Neural cell (in vitro differentiated cells): ENCODE data around the gene OR2V1.

ENCODE experiments used
- EP300 ChIP-seq: fragments of 450-650 bp; conservative IDR thresholded peaks from 2 replicates; pipeline ENCODE4 v1.6.1; 2014; ENCODE audit warnings: antibody characterized with exemption, mild to moderate bottlenecking, moderate library complexity; ENCODE audit not compliant: poor library complexity, severe bottlenecking
- EZH2 ChIP-seq: fragments of 200-600, 300-800 bp; shearing (Covaris generic), sonication (generic); IDR thresholded peaks from 2 replicates; pipeline ENCODE4 v1.6.1; 2014; ENCODE audit warnings: antibody characterized with exemption, low read length, borderline replicate concordance, mild to moderate bottlenecking; ENCODE audit not compliant: insufficient read depth, poor library complexity, severe bottlenecking
- MXI1 ChIP-seq: fragments of 450-650 bp; conservative IDR thresholded peaks from 2 replicates; pipeline ENCODE4 v1.6.1; 2014; ENCODE audit warnings: antibody characterized with exemption, mild to moderate bottlenecking; ENCODE audit not compliant: poor library complexity, severe bottlenecking
- POLR2AphosphoS5 ChIP-seq: IDR thresholded peaks from 2 replicates; pipeline ENCODE4 v1.6.1; 2012
- RAD21 ChIP-seq: fragments of 450-650 bp; conservative IDR thresholded peaks from 2 replicates; pipeline ENCODE4 v1.6.1; 2014; ENCODE audit warnings: antibody characterized with exemption, mild to moderate bottlenecking, moderate library complexity
- TAF1 ChIP-seq: IDR thresholded peaks from 2 replicates; pipeline ENCODE4 v1.6.1; 2012; ENCODE audit warnings: low read depth
- TF ChIP-seq, protein P1 (sequence below): fragments of 450-650 bp; IDR thresholded peaks from 2 replicates; pipeline ENCODE4 v1.5.1; 2014; ENCODE audit warnings: antibody characterized with exemption, mild to moderate bottlenecking, moderate library complexity; ENCODE audit not compliant: poor library complexity, severe bottlenecking

DNA sequence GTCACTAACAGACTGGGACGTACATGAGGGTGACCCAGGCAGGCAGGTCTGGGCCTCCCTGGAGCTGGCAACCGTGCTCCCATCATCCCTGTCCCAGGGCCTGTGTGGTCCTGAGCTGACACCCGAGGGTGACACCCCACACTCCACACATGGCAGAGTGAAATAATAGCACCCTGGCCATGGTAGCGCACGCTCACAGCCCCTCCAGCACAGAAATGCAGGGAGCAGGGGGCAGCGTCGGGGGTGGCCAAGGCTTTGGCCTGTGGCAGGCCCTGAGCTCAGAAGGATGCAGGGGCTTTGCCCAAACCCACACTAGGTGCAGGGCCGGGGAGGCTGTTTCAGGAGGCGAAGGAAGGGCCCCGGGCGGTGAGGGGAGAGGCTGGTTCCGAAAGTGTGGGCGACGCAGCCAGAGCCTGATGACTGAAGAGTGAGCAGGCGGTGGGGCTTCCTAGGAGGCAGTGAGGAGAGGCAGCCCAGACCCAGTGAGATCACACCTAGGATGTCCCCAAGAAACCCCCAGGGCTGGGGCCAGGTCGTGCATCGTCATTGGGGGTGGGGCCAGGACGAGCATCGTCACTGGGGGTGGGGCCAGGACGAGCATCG, 29.3 kb upstream of the OR2V1 start:
- TF ChIP-seq, protein P1, sequence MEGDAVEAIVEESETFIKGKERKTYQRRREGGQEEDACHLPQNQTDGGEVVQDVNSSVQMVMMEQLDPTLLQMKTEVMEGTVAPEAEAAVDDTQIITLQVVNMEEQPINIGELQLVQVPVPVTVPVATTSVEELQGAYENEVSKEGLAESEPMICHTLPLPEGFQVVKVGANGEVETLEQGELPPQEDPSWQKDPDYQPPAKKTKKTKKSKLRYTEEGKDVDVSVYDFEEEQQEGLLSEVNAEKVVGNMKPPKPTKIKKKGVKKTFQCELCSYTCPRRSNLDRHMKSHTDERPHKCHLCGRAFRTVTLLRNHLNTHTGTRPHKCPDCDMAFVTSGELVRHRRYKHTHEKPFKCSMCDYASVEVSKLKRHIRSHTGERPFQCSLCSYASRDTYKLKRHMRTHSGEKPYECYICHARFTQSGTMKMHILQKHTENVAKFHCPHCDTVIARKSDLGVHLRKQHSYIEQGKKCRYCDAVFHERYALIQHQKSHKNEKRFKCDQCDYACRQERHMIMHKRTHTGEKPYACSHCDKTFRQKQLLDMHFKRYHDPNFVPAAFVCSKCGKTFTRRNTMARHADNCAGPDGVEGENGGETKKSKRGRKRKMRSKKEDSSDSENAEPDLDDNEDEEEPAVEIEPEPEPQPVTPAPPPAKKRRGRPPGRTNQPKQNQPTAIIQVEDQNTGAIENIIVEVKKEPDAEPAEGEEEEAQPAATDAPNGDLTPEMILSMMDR: no peak
- no peak for TF ChIP-seq EZH2
- TF ChIP-seq POLR2AphosphoS5: no peak
- TF ChIP-seq TAF1: no peak
- TF ChIP-seq EP300: no peak
- no peak for TF ChIP-seq RAD21
- no peak for TF ChIP-seq MXI1
